NCI-H2227 treated with DMSO at 0.1 percent for 48 hours (cell line): Measurements from ENCODE around the gene C5.
"Not testable (repeated sequence)": the region's sequence is repeated elsewhere in the genome, so short reads cannot be mapped to it uniquely, and the experiment has no call there.

Experiments used
- DNase-seq: peaks from one replicate; lab custom pipeline; 2025; lab: John Stamatoyannopoulos, UW

The C5 gene

DNA sequence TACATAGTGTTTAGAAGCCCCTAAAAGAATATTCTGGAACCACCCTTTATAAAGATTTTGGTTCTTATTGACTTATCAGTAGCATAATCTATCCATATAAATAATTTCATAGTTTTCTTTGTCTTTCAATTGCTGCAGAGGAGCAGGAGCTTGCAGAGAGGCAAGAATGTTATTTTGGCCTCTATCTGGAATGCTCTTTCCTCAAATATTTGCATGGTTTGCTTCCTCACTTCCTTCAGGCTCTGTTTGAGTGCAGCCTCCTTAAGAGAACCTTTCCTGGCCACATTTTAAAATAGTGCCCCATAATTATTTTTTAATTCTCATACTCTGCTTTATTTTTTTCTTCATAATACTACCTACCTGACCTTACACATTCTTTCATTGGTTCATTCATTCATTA lies 1.5 kb downstream of the C5 start:
- DNase-seq: no peak

DNA sequence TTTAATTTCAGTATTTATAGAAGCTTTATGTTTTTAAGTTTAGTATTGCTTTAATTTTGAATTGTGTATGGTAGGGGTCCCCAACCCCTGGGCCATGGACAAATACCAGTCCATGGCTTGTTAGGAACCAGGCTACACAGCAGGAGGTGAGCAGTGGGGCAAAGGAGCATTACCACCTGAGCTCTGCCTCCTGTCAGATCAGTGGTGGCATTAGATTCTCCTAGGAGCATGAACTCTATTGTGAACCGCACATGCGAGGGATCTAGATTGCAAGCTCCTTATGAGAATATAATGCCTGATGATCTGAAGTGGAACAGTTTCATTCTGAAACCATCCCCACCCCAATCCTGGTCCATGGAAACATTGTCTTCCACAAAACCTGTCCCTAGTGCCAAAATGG lies 1.9 kb downstream of the C5 start:
- no peak for DNase-seq

DNA sequence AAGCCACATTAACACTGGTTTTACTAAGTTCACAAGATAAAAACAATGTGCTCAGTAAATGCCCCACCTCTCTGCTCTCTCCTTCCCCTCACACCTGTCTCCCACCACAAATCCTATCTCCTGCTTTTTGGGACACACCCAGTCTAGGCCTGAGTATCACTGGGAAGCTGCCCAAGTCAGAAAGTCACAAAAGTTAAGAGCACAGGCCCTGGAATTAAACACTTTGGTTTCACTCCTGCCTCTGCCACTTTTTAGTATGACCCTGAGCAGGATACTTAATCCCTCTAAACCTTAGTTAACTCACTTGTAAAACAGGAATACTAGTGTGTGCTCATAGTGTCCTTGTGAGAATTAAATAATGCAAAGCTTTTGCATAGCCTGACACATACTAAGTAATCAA lies 11.3 kb downstream of the C5 start:
- DNase-seq: no peak

DNA sequence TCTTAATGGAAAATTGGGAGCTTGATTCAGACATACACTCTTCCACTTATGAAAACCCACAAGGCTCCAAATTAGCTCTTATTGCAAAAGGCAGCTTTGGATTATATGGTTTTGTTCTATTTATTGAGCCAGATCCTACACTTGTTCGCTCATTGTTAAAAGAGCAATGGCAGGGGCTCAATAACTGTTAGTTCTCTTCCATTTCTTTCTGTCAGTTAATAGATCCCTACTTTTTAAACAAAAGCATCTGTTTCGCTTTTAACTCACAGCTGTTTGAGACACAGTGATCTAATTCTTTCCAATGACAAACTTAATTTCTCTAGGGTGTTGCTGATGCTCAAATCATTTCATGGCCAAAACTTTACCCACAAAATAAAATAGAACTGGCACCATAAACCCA lies 11.7 kb downstream of the C5 start:
- DNase-seq: no peak

DNA sequence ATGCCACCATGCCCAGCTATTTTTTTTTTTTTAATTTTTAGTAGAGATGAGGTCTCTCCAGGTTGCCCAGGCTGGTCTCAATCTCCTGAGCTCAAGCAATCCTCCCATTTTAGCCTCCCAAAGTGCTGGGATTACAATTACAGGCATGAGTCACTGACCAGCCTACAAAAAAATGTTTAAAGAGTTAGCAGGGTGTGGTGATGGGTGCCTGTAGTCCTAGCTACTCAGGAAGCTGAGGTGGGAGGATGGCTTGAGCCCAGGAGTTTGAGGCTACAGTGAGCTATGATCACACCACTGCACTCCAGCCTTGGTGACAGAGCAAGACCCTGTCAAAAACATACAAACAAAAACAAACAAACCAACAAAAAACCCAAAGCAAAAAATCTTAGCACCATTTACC lies 14.4 kb downstream of the C5 start:
- DNase-seq: not testable (repeated sequence)

DNA sequence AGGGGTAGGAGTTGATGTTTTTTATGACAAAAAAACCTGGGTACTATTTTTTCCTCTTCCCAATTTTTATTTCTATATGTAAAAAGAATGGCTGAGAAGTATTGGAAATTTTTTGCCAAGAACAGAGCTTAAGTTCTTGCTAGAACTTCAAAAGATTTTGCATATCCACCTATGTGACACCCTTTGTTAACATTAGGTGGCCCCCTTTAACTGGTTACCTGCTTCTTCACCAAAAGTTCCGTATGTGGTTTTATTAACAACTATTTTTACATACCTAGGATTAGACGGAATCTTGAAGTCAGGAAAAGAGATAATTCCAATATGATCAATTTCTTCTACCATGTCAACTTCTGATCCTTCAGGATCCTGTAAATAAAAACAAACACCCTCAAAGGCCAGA lies 15.5 kb downstream of the C5 start:
- no peak for DNase-seq

DNA sequence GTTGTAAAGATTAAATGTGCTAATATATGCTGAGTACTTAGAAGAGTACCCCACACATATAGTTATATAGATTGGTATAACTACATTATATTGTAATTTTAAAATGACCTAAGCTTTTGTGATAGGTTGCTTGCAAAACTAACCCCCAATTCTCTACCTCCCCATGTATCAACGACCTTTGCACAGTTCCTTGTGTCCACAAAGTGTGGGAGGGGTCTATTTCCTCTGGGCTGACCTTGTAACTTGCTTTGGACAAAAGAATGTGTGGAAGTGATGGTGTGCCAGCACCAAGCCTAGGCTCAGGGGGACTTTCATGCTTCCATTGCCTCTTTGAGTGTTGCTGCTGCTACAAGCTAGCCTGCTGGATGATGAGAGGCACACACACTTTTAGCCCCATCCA lies 20.6 kb downstream of the C5 start:
- no peak for DNase-seq

DNA sequence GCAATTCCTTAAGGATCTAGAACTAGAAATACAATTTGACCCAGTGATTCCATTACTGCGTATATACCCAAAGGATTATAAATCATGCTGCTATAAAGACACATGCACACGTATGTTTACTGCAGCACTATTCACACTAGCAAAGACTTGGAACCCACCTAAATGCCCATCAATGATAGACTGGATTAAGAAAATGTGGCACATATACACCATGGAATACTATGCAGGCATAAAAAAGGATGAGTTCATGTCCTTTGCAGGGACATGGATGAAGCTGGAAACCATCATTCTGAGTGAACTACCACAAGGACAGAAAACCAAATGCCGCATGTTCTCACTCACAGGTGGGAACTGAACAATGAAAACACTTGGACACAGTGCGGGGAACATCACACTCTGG lies 21.8 kb downstream of the C5 start:
- not testable (repeated sequence) for DNase-seq

DNA sequence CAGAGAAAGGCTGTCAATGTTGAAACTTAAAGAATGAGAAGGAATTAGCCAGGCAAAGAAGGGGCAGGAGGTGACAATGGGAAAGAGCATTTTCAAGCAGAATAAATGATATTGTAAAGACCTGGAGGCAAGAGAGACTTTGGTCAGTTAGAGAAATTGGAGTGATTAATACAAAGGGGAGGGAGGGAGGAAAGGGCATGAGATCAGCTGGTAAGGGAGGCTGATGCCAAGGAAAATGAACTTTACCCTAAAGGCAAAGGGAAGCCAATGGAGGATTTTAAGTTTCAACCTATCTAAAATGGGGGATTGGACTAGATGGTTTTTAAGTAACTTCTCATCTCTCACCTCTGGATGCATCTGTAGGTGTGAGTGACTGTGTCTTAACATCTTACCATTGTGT lies 23.3 kb downstream of the C5 start:
- DNase-seq: no peak

DNA sequence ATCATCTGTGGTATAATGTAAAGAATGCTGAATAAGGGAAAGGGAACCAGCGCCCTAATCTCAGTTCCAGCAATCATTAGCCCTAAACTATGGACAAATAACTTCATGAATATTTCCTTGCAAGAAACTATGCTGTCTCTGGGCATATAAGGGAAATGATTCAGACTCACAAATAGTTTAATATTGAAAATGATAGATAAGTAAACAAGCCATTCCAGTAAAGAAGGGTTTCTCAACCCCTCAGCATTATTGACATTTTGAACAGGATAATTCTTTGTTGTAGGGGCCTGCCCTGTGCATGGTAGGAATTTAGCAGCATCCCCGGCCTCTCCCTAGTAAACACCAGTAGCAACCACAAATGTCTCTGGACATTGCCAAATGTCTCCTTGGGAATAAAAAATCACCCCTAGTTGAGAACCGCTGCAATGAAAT lies 23.8 kb downstream of the C5 start:
- DNase-seq: no peak

DNA sequence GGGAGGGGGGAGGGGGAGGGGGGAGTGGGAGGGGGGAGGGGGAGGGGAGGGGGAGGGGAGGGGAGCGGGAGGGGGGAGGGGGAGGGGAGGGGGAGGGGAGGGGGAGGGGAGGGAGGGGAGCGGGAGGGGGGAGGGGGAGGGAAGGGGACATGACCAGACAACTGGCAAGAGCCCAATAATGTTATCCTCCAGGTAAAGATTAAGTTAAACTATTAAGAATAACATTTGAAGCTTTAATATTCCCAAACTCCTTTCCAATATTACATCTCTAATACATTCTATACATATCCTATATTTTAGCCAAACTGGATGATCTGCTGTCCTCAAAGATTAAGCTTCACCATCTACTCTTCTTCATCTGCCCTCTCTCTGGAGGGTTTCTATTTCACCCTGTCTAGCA lies 25.8 kb downstream of the C5 start:
- no peak for DNase-seq

DNA sequence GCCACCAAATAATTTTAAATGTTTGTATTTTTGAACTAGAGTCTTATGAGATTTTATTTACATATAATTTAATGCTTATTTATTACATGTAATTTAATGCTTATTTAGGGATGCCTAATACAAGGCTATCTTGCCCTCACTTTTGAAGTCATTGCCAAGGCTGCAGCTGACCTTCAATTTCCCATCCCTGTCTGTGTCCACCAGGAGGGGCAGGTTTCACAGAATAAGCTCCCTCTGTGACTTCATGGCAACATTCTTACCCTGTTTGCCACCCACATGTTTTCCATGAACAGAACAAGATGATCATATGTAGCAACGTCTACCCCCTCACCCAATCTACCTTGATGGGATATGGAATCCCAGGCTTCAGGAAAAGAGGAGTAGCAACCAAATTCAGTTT lies 27.0 kb downstream of the C5 start:
- DNase-seq: no peak

DNA sequence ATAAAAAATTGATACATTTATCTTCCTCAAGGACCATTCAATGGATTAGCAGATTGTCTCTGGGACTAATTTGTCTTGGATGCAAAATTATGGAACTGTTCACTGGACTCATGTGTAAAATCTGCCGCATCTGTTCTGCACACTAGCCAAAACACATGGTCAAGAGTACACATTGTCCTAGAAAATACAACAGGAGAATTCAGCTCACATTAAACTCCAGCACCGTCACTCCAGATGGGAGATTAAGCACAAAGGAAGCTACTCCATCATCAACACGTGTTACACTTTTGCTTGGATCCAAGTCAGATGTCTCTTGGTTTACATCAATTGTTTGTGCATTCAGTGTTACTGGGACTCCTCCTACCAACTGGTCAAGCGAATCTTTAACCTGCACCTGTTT lies 28.8 kb downstream of the C5 start:
- no peak for DNase-seq

DNA sequence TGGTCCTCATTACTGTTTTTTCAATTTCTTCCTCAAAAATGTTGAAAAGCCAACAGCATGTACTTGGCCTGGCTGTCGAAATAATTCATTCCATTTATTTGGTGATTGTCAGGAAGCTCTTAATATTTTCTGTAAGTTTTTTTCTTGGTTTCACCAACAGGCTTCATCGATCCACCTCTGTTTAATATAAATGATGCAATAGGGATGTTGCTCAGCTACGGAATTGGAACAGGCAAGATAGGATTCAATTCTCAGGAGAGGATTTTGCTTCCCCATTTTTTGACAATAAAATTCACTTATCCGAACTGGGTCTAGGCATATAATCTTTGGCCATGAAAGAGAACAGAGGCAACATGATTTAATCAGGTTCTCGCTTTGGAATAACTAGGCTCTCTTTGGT lies 30.8 kb downstream of the C5 start:
- no peak for DNase-seq

DNA sequence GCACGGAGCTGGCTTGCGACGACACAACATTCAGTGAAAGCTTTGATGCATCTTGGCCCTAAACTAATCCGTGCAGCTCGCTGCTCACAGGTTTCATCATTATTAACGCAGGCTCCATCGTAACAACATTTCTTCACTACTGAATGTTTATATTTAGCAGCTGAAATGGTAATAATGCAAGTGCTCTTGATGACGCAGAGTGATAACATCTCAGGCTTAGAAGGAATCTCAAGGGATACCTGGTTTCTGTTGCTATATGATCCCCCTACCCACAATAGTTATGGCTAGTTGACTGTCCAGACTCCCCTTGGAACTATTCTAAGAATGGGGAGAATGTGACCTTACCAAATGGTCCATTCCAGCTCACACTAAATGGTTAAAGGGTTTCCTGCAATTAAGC lies 36.2 kb downstream of the C5 start:
- DNase-seq: no peak

DNA sequence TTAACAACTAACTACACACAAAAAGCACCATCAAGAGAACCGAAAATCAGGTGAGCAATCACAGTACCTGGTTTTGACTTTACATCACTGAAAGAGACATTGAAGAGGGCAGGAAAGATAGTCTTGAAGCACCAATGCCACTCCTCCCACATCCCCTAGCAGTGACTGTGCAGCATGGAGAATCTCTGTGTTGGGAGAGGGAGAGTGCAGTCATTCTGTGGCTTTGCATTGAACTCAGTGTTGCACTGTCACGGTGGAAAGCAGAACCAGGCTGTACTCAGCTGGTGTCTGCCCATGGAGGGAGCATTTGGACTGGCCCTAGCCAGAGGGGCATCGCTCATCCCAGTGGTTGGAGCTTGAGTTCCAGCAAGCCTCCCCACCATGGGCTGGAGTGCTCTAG lies 40.4 kb downstream of the C5 start:
- DNase-seq: no peak

DNA sequence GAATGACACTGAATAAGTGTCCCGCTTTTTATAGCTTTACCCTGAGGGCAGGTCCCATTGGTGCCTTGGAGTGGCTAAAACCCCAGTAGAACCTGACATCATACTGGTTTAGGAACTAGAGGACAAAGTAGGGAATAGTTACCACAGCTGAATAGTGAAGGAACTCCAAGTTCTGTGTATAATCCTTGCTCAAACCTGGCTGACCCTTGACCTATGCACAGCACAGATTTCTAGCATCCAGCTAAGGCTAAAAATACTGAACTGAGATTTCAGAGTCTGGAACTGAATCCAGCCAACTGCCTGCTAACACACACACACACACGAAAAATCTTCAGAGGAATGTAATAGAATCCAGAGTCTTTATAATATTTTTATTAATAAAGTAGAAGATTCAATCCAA lies 50.8 kb downstream of the C5 start:
- DNase-seq: no peak

DNA sequence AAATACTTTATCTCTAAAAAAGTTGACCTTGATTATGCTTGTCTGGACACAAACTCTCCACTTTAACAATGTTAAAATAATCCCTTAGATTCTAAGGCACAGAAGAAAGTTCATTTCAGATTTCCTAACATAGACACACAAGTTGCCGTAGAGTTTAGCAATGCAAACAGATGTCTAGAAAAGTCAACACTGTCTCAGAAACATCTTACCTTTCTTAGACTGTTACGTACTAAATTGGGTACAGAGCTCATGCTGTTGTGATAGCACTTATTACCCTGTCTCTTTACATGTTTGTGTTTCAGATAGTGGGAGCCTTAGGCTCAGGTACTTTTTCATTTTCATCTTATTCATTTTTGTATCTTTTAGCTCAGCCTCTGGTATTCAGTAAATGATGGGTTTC lies 52.0 kb downstream of the C5 start:
- no peak for DNase-seq

DNA sequence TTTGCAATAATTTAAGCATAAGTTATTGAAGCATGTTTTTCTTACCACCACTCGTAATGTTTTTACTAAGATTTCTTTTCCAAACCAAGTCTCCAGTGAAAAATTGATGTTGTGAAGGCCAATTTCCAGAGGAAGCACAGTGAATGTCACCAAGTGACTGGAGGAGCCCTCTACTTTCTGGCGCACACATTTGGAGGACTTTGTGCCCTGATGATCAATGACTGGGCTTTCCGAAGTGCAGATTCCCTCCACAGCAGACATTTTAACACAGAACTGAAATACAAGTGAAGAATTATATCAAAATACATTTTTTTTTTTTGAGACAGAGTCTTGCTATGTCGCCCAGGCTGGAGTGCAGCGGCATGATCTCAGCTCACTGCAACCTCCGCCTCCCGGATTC lies 52.6 kb downstream of the C5 start:
- no peak for DNase-seq

DNA sequence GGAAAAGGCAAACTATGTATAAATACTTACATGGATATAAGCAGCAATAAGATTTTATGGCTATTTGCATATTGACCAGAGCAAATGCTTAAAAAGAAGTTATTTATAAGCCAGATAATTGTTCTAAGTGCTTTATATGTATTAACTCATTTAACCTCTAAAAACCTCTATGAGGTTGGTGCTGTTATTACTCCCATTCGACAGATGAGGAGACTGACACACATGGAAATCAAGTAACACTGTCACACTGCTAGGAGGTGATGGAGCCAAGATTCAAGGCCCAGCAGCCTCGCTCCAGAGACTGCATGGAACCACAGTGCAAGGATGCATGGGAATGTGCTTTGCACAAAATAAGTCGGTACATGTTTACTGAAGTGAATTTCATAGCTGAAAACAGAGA lies 53.7 kb downstream of the C5 start:
- DNase-seq: no peak

DNA sequence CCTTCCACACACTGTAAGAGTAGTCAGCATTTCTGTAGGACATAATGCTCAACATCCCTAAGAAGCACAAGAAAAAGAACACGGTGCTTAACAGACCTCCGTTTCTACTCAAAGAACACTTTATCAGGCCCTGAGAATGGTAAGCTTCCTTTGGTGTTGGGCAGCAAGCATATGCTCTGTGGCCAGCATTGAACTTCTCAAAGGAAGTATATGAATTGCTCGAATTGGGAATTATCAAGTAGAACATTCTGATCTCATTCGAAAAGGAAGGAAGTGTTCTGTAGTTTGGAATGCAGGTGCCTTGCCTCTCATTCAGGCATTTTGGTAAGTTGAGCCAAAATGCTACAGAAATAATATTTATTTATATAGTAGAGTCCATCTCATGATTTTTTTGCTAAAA lies 61.0 kb downstream of the C5 start:
- DNase-seq: no peak

DNA sequence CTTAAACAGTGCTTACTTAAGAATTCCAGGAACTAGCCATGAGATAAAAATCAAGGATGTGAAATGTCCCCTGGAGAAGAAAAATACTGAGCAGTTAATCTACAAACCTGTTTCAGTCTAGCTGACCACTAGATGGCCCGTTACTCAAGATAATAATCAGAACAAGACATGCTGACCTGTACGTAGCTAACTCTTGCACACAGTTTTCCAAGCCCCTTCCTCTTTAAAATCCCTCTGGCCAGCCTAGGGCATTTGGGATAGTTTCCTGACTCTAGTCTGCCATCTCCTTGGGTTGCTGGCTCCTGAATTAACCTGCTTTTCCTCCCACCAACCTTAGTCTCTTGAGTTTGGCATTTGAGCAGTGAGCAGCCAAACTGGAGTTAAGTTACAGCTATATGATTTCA lies 64.3 kb downstream of the C5 start:
- peak; percentile 21 for DNase-seq

DNA sequence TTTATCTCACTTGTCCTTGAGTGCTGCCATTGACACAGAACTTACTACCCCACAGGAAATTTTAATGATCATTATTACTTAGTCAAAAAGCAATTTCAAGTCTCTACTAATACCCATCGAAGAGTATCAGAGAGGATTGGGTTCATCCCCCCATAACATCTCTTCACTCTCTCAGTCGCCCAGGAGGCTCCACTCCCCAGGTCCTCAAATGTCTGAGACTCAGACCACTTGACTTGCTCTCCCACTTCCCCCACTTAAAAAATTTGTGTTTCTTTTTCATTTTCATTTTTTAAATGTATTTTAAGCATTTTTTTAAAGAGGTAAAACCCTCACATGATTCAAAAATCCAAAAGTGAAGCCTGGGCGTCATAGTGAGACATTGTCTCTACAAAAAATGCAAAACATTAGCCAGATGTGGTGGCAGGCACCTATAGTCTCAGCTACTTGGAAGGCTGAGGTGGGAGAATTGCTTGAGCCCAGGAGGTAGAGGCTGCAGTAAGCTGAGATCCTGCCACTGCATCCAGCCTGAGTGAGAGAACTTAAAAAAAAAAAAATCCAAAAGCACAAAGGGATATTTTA lies 66.7 kb downstream of the C5 start:
- no peak for DNase-seq

DNA sequence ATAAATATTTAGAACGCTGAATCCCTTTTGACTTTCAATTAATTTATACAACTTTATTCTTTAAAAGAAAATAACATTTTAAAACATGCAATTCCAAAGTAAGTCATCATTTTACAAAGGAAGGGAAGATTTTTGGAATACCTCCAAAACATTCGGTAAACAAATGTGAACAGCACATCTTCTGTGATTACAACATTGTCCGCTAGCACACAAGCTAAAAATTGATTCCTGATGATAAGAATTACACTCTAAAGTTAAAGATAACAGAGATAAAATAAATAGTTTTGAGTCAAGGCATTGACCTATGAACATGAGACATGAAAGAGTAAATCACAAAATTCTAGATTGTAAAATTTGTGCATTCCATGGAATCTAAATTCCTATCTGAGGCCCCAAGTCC lies 67.2 kb downstream of the C5 start:
- no peak for DNase-seq

DNA sequence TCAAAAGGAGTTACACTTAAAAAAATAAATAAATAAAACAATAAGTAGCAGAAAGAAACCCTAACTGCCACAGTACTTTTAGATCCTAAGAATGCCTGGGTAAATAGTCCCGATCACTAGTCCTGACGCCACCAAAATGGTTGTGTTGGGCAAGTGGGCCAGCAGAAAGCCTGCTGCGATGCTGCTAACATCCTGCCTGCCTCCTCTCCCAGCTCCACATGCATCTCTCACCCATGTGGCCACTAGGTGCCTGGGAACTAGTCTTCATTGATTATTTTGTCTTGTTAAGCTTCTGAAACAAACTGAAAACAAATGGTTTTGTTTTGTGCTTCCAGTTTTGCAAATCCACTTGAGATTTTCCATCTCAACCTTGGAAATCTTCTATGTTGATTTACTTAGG lies 69.1 kb downstream of the C5 start:
- no peak for DNase-seq
